ENCODE results near the gene RGS3.
"Not testable (repeated sequence)": the region's sequence is repeated elsewhere in the genome, so short reads cannot be mapped to it uniquely, and the experiment has no call there.

RGS3 gene

GRCh38 chr9:113624721-113625120, 161.2 kb downstream of the RGS3 start:
- peak; percentile 80 for DNase-seq

- DNase-seq, result no peak
Observed at GRCh38 chr9:113625486-113625885, 162.0 kb downstream of the RGS3 start.

DNA sequence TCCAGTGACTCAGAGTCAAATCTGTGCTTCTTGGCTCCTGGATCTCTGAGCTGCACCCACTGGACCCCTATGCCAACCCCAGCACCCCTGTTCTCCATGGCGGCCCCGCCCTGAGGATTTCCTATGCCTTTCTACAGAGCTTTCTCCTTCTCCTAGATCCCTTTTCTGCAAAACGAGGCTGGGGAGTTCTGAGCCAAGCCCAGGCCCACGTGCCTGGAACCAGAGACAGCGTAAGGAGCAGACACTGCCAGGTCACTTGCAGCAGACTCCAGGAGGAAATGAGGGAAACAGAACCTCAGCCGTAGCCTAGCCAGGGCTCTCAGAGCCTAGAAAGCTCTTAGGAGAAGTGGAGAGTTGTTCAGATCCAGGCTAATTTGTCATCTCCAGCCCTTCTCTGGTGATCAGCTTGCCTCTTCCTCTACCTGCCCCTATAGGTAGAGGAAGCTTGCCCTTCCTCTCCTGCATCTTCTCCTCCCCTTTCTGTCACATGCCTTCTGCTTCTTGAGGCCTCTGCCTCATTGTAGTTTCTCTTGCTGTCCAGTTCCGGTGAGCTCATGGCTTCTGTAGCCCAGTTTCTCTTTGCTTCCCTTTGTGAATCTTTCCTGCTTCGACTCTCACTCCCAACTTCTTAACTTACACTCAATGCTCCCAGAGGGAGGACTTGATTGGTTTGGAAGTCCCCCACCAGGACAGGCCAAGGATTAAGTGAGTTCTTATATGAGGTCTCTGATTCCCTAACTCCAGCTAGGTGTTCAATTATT, 163.4 kb downstream of the RGS3 start:
- no peak for DNase-seq

- no peak for DNase-seq
Observed at GRCh38 chr9:113628621-113629020, 165.1 kb downstream of the RGS3 start.

DNA sequence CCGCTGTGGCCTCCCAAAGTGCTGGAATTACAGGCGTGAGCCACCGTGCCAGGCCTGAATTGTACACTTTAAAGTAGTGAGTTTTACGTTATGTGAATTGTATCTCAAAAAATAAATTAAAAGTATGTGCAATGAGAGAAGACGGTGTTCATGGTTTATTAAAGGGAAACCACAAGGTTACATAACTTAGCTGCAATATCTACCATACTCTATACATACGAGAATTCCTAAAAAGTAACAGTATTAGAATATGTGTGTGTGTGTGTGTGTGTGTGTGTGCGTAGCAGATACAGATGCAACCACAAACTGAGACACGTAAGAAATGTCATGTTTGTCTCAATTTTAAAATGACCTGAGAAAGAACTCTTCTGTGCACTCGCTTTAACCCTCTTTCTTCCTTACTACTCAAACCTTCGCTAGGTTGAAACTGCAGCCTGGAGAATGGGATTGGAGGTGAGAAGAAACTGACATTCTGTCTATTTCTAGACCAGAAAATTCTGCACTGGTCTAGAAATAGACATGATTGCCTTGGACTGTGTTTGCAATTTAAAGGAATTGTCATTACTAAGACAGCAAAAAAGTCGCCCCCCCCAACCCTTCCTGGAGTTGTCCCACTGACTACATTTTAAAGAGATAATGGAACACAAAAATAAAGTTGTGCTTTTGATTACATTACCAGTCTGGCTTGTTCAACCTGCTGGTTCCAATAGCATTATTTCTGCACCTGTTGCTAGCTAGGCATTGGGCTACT, 167.0 kb downstream of the RGS3 start:
- DNase-seq, result no peak

GRCh38 chr9:113631137-113631765, 167.7 kb downstream of the RGS3 start:
- DNase-seq, result no peak

DNA sequence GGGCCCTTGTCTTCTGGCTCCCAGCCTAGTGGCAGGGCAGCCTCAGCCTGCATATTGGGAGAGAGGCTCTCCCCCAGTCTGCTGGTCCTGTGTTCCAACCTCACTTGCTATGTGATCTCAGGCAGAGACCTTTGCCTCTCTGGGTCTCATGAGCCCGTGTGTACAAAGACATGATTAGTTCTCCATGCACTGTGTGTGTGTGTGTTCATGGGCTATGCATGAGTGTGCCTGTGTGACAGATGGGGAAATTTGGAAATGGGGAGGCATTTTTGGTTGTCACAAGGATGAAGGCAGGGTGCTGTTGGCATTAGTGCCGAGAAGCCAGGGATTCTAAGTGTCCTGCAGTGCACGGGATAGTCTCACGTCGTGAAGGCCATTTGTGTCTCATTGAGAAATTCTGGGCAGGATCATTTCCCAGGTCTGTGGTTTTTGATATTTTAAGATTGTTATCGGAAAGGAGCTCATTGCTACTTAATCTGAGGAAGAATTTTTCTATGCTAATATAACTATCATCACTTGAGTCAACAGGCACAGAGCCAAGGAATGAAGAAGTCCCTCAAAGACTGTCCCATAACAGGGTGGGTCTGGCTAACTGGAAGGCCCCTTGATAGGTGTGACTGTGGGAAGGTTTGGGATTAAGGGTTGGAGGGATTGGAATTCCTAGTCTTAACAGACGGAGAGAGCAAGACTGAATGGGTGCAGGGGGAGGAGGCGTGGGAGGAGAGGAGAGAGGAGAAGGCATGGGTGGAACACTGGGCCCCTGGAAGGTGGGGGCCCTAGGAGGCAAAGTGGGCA, 168.5 kb downstream of the RGS3 start:
- DNase-seq, result no peak

DNA sequence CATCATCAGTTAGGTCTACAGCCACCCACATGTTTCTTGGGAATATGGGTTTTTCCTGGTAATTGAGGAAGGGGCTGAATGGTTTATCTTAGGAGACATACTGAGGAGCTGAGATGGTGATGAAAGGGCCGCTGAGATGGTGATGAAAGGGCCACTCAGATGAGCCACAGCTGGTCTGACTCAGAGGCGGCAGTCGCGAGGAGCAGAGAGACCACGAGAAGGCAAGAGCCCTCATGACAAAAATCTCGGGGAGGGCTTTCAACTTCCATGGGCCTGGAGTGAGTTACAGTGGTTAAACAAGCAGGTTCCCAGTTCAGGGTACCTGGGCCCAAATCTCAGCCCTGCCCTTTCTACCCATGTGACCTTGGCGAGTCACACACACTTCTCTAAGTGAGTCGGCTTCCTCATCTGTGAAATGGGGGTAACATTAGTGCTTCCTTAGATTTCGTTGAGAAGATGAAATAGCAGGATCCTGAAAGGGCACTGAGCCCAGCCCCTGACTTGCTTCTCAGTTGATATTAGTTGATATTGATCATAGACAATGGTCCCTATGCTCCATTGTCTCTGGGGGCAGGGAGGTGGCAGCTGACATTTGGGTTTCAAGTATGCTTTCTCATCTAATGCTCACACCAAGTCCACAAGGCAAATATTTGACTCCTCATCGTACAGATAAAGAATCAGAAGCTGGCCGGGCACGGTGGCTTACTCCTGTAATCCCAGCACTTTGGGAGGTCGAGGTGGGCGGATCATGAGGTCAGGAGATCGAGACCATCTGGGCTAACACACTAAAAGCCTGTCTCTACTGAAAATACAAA, 169.5 kb downstream of the RGS3 start:
- DNase-seq, result no peak

DNA sequence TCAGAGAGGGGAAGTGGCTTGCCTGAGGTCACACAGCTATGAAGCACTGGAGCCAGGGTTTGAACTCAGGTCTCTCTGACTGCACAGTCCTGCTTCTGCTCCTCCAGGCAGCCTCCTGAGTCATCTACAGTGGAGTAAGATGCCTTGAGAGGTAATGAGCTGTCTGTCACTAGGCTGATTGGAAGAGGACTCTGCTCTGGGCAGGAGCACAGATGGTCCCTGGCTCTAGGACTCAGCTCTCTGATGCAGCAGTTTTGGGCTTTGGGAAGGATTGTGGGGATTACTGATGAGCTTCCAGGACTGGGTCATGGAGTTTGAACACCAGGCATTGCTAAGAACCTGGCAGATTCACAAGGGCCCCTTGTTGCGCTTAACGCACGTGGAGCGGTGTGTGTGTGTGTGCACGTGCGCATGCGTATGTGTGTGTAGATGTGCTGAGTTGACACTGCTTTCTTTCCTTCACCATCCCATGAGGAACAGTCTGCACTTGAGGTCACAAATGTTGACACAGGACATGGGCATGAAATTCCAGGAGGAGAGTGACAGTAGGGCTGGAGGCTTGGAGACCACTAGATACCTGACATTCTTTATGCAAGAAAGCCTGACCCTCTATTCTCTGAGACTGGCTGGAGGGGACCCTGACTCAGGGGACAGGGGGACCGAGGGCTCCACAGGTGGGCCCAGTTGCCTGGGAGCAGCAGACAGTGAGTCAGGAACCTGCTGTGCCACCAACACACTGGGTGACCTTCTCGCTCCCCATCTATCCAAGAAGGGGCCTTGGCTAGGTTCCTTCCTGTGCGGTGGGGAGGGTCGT, 170.5 kb downstream of the RGS3 start:
- DNase-seq, result peak; percentile 97

GRCh38 chr9:113634596-113635515, 171.3 kb downstream of the RGS3 start:
- DNase-seq, result peak; percentile 98

DNA sequence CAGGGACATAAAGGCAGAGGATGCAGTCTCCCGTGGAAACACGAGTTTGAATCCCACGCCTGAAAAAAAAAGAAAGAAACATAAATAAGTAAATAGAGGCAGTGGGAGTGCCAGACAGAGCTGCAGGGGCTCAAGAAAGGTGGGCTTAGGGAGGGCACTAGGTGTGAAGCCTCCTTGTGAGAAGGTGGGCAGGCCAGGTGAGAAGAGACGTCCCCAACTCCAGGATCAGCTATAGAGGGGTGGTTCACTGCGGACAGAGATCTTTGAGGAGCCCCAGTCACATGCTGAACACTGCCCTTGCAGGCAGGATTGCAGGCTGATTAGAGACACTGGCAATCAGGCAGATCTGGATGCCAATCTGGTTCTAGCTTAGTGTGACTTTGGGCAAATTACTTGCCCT, 172.1 kb downstream of the RGS3 start:
- no peak for DNase-seq

GRCh38 chr9:113636165-113636564, 172.6 kb downstream of the RGS3 start:
- no peak for DNase-seq

DNA sequence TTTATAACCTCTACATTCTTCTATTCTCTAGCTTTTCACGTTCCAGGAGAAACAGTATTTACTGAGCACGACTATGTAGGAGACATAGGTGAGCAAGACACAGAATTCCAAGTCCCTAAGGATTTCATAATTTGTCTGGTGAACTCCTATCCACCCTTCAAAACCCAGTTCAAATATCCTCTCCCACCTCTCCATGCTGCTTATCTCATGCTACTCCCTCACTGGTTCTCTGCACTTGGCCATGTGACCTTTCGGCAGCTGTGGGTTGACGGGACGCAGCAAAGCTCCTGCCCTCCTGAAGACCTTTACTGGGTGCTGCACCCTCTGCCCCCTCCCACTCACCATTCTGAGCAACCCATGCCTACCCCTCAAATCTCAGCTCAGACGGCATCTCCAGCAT, 173.2 kb downstream of the RGS3 start:
- no peak for DNase-seq

DNA sequence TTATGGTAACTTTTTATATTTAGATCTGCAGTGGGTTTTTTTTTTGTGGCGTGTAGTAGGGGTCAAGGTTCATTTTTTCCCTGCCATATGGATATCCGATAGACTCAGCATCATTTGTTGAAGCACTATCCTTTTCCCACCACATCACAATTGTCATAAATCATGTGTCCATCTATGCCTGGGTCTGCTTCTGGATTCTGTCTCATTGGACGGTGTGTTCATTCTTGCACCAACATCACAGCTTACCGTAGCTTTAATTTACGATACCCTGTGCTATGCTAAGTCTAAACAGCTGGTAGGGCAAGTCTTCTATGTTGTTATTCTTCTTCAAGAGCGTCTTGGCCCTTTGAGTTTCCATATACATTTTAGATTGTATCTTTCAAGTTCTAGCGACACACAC, 175.0 kb downstream of the RGS3 start:
- DNase-seq, result no peak

DNA sequence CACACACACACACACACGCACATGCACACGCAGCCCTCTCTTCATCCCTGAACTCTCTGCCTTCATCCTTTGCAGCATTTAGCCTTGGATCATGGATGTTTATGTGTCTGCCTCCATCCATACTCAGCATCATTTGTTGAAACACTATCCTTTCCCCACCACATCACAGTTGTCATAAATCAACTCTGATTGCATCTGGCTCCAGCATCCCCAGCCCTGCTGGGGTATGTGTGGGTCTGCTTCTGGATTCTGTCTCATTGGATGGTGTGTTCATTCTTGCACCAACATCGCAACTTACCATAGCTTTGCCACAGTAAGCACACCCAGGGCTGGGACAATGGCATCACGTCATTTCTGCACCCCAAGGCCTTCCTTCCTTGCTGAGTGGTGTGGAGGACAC, 175.4 kb downstream of the RGS3 start:
- DNase-seq, result no peak

GRCh38 chr9:113639411-113639970, 176.0 kb downstream of the RGS3 start:
- DNase-seq, result not testable (repeated sequence)

GRCh38 chr9:113640418-113640817, 176.9 kb downstream of the RGS3 start:
- no peak for DNase-seq

DNA sequence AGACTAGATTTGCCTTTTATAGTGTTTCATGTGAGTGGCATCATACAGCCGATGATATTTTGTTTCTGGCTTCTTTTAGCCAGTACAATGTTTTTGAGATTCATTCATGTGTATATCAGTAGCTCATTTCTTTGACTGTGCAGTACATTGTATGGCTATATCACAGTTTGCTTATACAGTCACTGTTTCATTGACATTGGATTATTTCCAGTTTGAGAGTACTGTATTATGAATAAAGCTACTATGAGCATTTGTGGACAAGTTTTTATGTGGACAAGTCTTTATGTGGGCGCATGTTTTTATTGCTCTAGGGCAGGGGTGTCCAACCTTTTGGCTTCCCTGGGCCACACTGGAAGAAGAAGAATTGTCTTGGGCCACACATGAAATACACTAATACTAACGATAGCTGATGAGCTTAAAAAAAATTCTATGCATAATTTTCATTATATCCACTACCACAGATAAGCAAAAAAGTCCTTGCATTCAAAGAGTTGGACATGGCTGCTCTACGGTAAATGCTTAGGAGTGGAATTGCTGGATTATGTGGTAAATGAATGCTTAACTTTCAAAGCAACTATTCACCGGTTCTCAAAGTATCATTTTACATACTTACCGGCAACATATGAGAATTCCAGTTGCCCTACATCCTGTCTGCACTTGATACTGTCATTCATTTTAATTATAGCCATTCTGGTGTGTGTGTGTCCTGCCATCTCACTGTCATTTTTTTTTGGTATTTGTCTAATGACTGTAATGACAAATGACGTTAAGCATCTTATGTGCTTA, 177.8 kb downstream of the RGS3 start:
- no peak for DNase-seq

DNA sequence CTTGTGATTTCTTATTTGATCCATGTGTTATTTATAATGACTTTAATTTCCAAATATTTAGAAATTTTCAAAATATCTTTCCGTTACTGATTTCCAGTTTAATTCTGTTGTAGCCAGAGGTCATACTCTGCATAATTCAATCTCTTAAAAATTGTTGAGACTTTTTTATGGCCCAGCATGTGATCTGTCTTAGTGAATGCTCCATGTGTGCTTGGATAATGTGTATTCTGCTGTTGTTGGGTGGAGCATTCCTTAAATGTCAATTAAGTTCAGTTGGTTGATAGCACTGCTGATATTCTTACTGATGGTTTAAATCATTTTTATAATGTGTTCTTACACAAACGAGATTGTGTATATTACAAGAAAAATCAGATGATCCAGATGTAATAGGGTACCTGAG, 180.8 kb downstream of the RGS3 start:
- no peak for DNase-seq

Data from NCI-H524 treated with DMSO at 0.1 percent for 48 hours (cell line).